ENCODE data around the gene LRIT1.

Gene LRIT1

GRCh38 chr10:84232376-84232775 lies 9.0 kb downstream of the LRIT1 start:
- no peak for TF ChIP-seq BACH2 (CRISPR knock-in tag; IDR thresholded peaks at IDR 0.05; ENCODE audit: borderline replicate concordance)
- TF ChIP-seq ARNTL (CRISPR knock-in tag; IDR thresholded peaks at IDR 0.05; ENCODE audit: borderline replicate concordance, low read depth), result no peak
- TF ChIP-seq ISL1 (CRISPR knock-in tag; IDR thresholded peaks at IDR 0.05), result no peak
- no peak for TF ChIP-seq PPARA (CRISPR knock-in tag; IDR thresholded peaks at IDR 0.05; ENCODE audit: borderline replicate concordance)
- no peak for TF ChIP-seq ZC3H10 (CRISPR knock-in tag; IDR thresholded peaks at IDR 0.05)
- TF ChIP-seq SNAI2 (CRISPR knock-in tag; IDR thresholded peaks at IDR 0.05), result no peak
- no peak for TF ChIP-seq TOX (CRISPR knock-in tag; IDR thresholded peaks at IDR 0.05; ENCODE audit: borderline replicate concordance)
- TF ChIP-seq ZNF70 (CRISPR knock-in tag; IDR thresholded peaks at IDR 0.05), result no peak
- TF ChIP-seq CSRNP3 (CRISPR knock-in tag; IDR thresholded peaks at IDR 0.05), result no peak
- no peak for TF ChIP-seq ZNF8 (CRISPR knock-in tag; IDR thresholded peaks at IDR 0.05)
- no peak for TF ChIP-seq CREB5 (CRISPR knock-in tag; IDR thresholded peaks at IDR 0.05; ENCODE audit: low read depth)
- TF ChIP-seq POU6F1 (CRISPR knock-in tag; IDR thresholded peaks at IDR 0.05; ENCODE audit: borderline replicate concordance, low read depth), result no peak
- no peak for TF ChIP-seq ZFP3 (CRISPR knock-in tag; IDR thresholded peaks at IDR 0.05)
- ATAC-seq, result no peak

GRCh38 chr10:84230359-84230758 lies 11.0 kb downstream of the LRIT1 start:
- TF ChIP-seq ZNF70 (CRISPR knock-in tag; IDR thresholded peaks at IDR 0.05) (no peak), OSR1 (CRISPR knock-in tag; IDR thresholded peaks at IDR 0.05) (no peak), GLIS3 (CRISPR knock-in tag; IDR thresholded peaks at IDR 0.05) (no peak), POU6F1 (CRISPR knock-in tag; IDR thresholded peaks at IDR 0.05; ENCODE audit: borderline replicate concordance, low read depth) (no peak), TSHZ2 (CRISPR knock-in tag; IDR thresholded peaks at IDR 0.05) (no peak)
- no peak for ATAC-seq

- no peak for ATAC-seq
- TF ChIP-seq PATZ1 (CRISPR knock-in tag; IDR thresholded peaks at IDR 0.05; ENCODE audit: borderline replicate concordance) (no peak), TCF4 (CRISPR knock-in tag; IDR thresholded peaks at IDR 0.05; ENCODE audit: borderline replicate concordance) (no peak), ESRRG (CRISPR knock-in tag; IDR thresholded peaks at IDR 0.05) (no peak), POU6F1 (CRISPR knock-in tag; IDR thresholded peaks at IDR 0.05; ENCODE audit: borderline replicate concordance, low read depth) (no peak), ZFP30 (CRISPR knock-in tag; IDR thresholded peaks at IDR 0.05) (no peak), ZNF70 (CRISPR knock-in tag; IDR thresholded peaks at IDR 0.05) (no peak), ARNTL (CRISPR knock-in tag; IDR thresholded peaks at IDR 0.05; ENCODE audit: borderline replicate concordance, low read depth) (no peak), OSR1 (CRISPR knock-in tag; IDR thresholded peaks at IDR 0.05) (no peak), CREB5 (CRISPR knock-in tag; IDR thresholded peaks at IDR 0.05; ENCODE audit: low read depth) (no peak), CSRNP3 (CRISPR knock-in tag; IDR thresholded peaks at IDR 0.05) (no peak), TOX (CRISPR knock-in tag; IDR thresholded peaks at IDR 0.05; ENCODE audit: borderline replicate concordance) (no peak), BACH2 (CRISPR knock-in tag; IDR thresholded peaks at IDR 0.05; ENCODE audit: borderline replicate concordance) (no peak), SNAI2 (CRISPR knock-in tag; IDR thresholded peaks at IDR 0.05) (no peak)
These were observed 13.5 kb downstream of the LRIT1 start for GRCh38 chr10:84227810-84228209.
